ENCODE measurements around the gene FAM236D. TPM values are rescaled to one million over a fixed set of nuclear protein-coding genes. Genes with fewer than 3 reads are reported as not detected.
"Not testable (repeated sequence)": the region's sequence is repeated elsewhere in the genome, so short reads cannot be mapped to it uniquely, and the experiment has no call there.

The FAM236D gene
- not detected for total RNA-seq

DNA sequence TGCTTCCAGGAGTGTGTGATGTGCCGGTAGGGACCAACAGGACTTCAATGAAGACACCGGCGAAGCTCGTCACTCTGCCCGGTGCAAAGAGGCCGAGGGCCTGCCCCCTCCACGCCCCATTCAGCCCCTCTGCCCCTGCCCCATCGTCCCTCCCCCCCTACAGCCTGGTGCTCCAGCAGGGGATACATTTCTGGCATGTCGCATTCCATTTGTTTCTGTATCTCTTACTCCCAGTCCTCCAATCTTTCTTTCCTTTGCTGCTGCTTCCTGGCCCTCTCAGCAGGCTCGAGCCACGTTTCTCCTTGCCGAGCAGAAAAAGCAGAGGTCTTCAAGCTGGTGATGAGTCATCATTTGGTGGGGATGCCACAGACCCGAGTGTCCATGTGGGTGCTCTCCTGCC, at the start of gene FAM236D:
TSS of gene FAM236D (minus strand) at position 101 of the 400 bp plus-strand sequence. CDS start at position 1, 100 bp downstream.
- not testable (repeated sequence) for DNase-seq

DNA sequence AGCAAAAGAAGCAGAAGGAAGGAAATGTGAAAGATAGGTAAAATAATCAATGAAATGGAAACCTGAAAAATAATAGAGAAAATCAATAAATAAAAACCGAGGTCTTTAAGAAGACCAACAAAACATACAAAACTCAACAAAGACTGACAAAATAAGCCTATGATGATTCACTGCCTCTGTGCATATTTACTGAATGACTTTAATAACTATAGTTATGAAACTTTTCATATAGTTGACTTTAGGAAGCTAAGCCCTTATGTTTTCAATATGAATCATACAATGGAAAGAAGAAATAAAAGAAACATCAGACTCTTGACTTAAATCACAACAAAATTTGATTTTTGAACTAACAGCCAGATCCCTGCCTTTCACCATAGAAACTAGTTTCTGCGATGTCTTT, 29.5 kb upstream of the FAM236D start:
- DNase-seq, result not testable (repeated sequence)

DNA sequence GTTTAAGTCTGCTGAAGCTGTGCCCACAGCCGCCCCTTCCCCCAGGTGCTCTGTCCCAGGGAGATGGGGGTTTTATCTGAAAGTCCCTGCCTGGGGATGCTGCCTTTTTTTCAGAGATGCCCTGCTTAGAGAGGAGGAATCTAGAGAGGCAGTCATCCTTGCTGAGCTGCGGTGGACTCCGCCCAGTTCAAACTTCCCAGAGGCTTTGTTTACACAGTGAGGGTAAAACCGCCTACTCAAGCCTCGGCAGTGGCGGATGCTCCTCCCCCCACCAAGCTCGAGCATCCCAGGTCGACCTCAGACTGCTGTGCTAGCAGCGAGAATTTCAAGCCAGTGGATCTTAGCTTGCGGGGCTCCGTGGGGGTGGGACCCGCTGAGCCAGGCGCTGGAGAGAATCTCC, 22.7 kb upstream of the FAM236D start:
- not testable (repeated sequence) for DNase-seq

DNA sequence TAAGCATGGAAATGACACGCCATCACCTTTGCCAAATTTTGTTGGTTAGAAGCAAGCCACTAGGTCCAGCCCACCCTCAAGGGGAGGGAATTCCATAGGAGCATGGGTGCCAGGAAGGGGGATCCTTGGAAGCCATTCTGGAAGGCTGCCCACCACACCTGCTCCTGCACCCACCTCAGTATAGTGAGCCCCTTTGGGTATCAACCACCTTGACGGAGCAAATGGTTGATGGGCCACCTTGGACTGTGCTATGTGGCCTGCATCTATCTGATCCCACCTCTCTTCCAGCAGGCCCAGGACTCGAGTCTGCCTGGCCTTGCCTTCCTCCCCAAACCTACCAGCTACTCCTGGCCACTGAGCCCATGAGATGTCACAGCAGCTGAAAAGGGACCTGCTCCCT, 17.6 kb downstream of the FAM236D start:
- DNase-seq, result not testable (repeated sequence)

DNA sequence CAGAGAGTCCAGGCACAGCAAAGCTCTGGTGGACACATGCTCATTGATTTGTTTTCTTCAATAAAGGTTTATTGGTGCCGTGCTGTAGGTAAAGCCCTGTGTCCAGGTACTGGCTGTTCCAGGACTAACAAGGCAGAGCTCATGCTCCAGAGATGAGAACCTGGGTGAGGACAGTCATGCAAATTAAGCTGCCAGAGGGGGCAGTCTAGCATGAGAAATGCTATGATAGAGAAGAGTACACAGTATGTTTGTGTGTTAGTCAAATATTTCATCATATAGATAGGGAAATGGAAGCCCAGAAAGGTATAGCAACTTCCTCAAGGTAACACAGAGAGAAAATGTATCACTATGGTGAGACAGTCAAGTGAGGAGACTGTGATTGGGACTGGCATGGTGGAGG, 19.9 kb downstream of the FAM236D start:
- not testable (repeated sequence) for DNase-seq

DNA sequence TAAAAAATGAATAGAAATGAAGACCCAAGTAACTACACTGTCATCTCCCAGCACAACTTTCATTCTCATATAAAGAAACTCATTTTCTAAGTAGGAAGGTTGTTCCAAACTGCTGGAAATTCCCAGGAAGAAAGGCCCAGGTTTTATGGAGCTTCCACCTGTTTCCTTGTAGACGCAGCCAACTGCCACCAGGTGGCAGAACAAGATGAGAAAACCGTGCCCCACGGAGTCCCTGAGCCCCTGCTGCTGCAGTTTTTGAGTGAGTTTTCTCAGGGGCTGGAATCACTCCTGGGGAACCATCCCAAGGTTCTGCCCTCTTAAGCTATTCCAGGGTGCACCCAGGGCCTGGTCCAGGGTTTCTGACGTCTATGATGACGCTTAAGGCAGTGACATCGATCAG, 24.0 kb downstream of the FAM236D start:
- DNase-seq, result not testable (repeated sequence)

DNA sequence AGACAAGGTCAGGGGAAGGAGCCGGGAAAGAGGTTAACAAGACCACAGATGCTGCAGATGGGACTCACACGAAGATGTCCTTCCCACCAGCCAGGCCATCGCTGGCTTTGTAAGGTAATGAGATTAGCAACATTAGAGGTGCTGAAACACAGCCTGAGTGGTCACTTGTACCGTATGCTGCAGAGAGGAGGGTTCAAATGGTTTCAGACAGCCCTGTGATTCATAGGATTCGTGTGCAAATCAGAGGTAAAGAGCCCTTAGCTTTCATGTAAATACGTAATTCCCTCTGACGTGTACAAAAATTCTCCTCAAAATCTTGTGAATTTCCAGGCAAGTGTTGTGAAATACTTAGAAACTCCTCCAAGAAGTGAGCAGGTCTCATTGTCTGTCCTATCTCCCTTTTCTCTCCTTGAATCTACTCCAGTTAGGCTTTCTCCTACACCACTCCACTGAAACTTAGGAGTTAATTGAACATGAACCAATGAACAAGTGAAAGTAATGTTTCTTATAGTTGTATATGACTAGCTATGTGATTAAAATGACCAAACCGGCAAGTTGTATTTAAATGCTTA, 24.6 kb downstream of the FAM236D start:
- DNase-seq, result not testable (repeated sequence)

DNA sequence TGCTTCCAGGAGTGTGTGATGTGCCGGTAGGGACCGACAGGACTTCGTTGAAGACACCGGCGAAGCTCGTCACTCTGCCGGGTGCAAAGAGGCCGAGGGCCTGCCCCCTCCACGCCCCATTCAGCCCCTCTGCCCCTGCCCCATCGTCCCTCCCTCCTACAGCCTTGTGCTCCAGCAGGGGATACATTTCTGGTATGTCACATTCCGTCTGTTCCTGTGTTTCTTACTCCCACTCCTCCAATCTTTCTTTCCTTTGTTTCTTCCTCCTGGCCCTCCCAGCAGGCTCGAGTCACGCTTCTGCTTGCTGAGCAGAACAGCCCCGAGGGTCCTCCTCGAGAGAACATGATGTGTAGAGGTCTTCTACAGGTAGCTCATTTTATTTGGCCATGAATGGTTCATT, 25.4 kb downstream of the FAM236D start, which contains the start of gene FAM236B:
TSS of gene FAM236B (minus strand) at position 101 of the 400 bp plus-strand sequence. CDS start at position 1, 100 bp downstream.
- DNase-seq, result not testable (repeated sequence)

DNA sequence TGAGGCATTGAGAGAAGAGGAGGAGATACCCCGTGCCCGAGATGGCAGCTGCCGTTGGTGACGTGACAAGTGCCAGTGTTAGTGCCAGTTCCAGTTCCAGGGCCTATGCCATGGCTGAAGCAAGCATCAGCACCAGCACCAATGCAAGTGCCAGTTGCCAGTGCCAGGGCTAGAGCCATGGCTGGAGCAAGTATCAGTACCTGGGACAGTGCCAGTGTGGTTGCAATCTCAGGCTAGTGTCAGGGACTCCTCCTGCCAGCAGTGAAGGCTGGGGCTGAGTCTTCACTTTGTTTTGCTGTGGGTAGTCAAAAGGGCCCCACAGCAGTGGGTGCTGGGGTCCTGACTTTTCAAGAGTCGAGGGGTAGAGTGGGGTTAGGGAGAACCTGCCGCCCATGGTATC, 29.9 kb downstream of the FAM236D start:
- not testable (repeated sequence) for DNase-seq

DNA sequence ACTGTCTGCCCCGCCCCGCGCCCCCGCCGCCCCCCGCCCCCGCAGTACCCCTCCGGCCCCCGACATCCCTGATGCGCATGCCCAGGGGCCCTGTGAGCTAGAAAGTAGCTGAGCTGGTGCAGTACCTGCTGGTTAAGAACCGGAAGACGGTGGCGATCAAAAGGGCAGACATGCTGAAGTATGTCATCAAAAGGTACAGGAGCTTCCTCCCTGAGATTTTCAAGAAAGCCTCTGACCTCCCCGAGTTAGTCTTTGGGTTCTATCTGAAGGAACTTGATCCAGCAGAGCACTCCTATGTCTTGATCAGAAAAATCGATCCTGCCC, 30.6 kb downstream of the FAM236D start:
- DNase-seq, result not testable (repeated sequence)

DNA sequence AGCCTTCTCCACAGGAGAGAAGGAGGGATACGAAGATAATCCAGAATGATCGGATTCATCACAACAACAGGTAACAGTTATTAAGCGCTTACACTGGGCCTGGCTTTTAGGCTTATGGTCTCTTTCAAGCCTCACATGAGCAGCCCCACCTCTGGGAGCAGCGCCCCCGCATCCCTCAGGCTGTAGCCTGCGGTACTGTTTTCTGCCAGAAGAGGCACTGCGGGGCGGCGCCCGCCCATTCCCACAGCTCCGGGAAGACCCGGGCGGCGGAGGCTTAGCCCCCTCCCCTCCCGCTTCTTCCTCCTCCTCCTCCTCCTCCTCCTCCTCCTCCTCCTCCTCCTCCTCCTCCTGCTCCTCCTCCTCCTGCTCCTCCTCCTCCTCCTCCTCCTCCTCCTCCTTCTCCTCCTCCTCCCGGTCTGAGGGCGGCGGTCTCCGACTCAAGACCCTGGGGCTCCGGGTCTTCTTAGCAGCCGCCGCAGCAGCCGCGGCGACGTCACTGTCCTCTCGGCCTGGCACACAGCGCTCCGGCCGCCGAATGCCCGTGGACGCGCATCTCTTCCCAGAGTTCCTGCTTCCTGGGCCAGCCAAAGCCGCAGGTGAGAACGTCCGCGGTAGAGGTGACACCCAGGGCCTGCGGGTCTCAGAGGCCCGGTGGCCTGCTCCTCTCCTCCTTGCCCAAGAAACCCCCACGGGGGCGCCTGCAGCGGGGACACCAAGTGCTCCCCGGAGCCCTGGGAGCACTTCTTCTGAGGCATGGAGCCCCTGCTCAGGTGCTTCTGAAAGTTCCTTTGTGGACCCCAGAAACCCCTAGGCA, 31.1 kb downstream of the FAM236D start, which contains the start of gene DMRTC1B:
TSS of gene DMRTC1B (plus strand) at position 238 of the 814 bp plus-strand sequence. CDS start 68,246 bp downstream, outside the sequence.
- not testable (repeated sequence) for DNase-seq

DNA sequence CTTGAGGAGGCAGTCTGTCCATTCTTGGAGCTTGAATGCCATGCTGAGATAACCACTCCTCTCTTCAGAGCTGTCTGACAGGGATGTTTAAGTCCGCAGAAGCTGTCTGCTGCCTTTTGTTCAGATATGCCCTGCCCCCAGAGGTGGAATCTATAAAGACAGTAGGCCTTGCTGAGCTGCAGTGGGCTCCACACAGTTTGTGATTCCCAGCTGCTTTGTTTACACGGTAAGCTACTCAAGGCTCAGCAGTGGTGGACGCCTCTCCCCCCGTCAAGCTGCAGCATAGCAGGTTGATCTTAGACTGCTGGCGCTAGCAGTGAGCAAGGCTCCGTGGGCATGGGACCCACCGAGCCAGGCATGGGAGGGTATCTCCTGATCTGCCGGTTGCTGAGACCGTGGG, 47.6 kb downstream of the FAM236D start:
- not testable (repeated sequence) for DNase-seq
